Astrocyte (in vitro differentiated cells and primary cell): ENCODE measurements around the gene ARL2BP.

Experiments used
- CTCF ChIP-seq: IDR thresholded peaks from 2 replicates; pipeline ENCODE4 v1.5.1; 2011; ENCODE audit warnings: low read depth, mild to moderate bottlenecking, inconsistent platforms, low read length, moderate library complexity; ENCODE audit not compliant: insufficient read depth
- EZH2 ChIP-seq: IDR thresholded peaks from 2 replicates; pipeline ENCODE4 v1.6.1; 2012; ENCODE audit warnings: mild to moderate bottlenecking, low read length, inconsistent platforms; ENCODE audit not compliant: insufficient read depth

- TF ChIP-seq CTCF: no peak
- TF ChIP-seq EZH2: no peak
These were observed 6.4 kb upstream of the ARL2BP start for GRCh38 chr16:57238682-57239081.
